GM10248 (cell line): ENCODE results near the gene HTT.
"Not testable (repeated sequence)": the region's sequence is repeated elsewhere in the genome, so short reads cannot be mapped to it uniquely, and the experiment has no call there.

Experiments
- CTCF ChIA-PET: fragments of 300-600 bp; sonication (Branson Sonifier 250); formaldehyde crosslinking; extraction: SDS; loops from one replicate; lab custom pipeline; 2021; ENCODE audit warnings: antibody characterized with exemption; lab: Yijun Ruan, JAX
- POLR2A ChIA-PET: fragments of 350-650 bp; sonication (Branson Sonifier 250); formaldehyde crosslinking; extraction: SDS; loops from one replicate; lab custom pipeline; 2020; ENCODE audit warnings: antibody characterized with exemption; lab: Yijun Ruan, JAX
- DNase-seq: peaks from one replicate; pipeline ENCODE4 v3.0.0; 2012; ENCODE audit errors: extremely low spot score
- TF ChIP-seq, protein P1 (sequence below): IDR thresholded peaks from 2 replicates; pipeline ENCODE4 v1.5.1; 2012; ENCODE audit warnings: mild to moderate bottlenecking, low read depth; ENCODE audit errors: extremely low read depth, missing control alignments, control extremely low read depth

HTT gene

DNA sequence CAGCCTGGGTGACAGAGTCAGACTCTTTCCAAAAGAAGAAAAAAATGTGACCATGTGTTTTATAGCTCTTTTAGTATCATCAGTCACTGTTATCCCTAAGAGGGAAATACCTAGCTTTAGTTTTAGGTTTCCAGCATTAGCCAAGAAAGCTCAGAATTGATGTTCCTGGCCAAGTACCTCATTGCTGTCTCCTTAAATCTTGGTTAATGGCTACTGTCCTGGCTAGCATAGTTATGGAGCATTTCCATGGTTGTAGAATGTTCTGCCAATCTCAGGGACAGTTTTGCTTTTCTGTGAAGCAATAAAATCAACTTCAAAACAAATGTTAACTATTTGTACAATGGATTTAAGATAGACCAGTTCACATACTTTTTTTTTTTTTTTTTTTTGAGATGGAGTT lies 74.4 kb downstream of the HTT start:
- TF ChIP-seq, protein P1, sequence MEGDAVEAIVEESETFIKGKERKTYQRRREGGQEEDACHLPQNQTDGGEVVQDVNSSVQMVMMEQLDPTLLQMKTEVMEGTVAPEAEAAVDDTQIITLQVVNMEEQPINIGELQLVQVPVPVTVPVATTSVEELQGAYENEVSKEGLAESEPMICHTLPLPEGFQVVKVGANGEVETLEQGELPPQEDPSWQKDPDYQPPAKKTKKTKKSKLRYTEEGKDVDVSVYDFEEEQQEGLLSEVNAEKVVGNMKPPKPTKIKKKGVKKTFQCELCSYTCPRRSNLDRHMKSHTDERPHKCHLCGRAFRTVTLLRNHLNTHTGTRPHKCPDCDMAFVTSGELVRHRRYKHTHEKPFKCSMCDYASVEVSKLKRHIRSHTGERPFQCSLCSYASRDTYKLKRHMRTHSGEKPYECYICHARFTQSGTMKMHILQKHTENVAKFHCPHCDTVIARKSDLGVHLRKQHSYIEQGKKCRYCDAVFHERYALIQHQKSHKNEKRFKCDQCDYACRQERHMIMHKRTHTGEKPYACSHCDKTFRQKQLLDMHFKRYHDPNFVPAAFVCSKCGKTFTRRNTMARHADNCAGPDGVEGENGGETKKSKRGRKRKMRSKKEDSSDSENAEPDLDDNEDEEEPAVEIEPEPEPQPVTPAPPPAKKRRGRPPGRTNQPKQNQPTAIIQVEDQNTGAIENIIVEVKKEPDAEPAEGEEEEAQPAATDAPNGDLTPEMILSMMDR, result no peak
- ChIA-PET CTCF (interaction anchor here (0.6 to 1.4 kb wide), 6 partner anchors 8 to 332 kb away, joined by 3 to 5 read pairs (median 4); no protein-coding TSS in a partner anchor), POLR2A (no interaction called here)
- no peak for DNase-seq

DNA sequence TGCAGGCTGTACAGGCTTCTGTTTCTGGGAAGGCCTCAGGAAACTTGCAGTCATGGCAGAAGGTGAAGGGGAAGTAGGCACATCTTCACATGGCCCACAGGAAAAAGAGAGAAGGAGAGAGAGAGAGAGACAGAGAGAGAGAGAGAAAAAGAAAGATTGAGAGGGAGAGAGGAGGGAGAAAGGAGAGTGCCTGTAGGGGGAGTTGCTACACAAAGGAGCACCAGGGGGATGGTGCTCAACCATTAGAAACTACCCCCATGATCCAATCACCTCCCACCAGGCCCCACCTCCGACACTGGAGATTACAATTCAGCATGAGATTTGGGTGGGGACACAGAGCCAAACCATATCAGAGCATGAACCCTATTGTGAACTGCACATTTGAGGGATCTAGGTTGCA lies 76.8 kb downstream of the HTT start:
- DNase-seq, POLR2A ChIA-PET: not testable (repeated sequence)
- CTCF ChIA-PET, result interaction anchor here (0.9 kb wide), 1 partner anchor 9 kb away, joined by 3 read pairs; no protein-coding TSS in a partner anchor

GRCh38 chr4:3157366-3157765 lies 82.9 kb downstream of the HTT start:
- no peak for DNase-seq
- TF ChIP-seq, protein P1, result no peak
- ChIA-PET POLR2A (no interaction called here), CTCF (interaction anchor here (0.8 to 1.0 kb wide), 3 partner anchors 9 to 36 kb away, joined by 3 to 4 read pairs (median 3); no protein-coding TSS in a partner anchor)

GRCh38 chr4:3158841-3159240 lies 84.4 kb downstream of the HTT start:
- POLR2A ChIA-PET, result no interaction called here

GRCh38 chr4:3160438-3160837 lies 86.0 kb downstream of the HTT start:
- ChIA-PET POLR2A (no interaction called here), CTCF (interaction anchor here (1.0 kb wide), 1 partner anchor 9 kb away, joined by 3 read pairs; no protein-coding TSS in a partner anchor)
- no peak for DNase-seq
- TF ChIP-seq, protein P1, result no peak

More at GRCh38 chr4:3158841-3159240, 84.4 kb downstream of the HTT start:
- TF ChIP-seq, protein P1, result no peak
- no peak for DNase-seq
- CTCF ChIA-PET, result interaction anchor here (1.0 to 1.1 kb wide), 2 partner anchors 11 to 322 kb away, joined by 3 read pairs; no protein-coding TSS in a partner anchor

DNA sequence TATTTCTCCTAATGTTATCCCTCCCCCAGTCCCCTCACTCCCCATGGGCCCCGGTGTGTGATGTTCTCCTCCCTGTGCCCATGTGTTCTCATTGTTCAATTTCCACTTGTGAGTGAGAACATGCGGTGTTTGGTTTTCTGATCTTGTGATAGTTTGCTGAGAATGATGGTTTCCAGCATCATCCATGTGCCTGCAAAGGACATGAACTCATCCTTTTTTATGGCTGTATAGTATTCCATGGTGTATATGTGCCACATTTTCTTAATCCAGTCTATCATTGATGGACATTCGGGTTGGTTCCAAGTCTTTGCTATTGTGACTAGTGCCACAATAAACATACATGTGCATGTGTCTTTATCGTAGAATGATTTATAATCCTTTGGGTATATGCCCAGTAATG lies 86.6 kb downstream of the HTT start:
- CTCF ChIA-PET, POLR2A ChIA-PET, DNase-seq: not testable (repeated sequence)

GRCh38 chr4:3166434-3166833 lies 92.0 kb downstream of the HTT start:
- CTCF ChIA-PET, POLR2A ChIA-PET, DNase-seq: not testable (repeated sequence)

DNA sequence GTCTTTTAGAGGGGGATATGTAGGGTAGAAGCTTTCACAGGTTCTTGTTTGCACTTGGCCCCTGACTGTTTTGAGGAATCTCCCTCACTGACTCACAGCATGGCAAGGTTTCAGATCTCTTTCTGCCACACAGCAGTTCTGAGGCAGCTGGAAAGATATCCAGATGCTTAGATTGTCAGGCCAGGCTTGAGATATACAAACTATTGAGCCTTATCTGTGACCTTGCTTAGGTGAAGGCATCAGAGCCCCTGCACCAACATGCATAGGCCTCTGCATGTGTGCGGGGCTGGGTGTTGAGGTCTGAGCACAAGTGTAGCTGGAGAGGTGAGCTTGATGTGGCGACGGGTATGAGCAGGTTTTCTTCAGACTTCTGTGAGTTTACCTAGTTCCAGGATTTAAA lies 93.5 kb downstream of the HTT start:
- POLR2A ChIA-PET, result no interaction called here
- TF ChIP-seq, protein P1, result no peak
- no peak for DNase-seq
- CTCF ChIA-PET, result interaction anchor here (0.7 to 1.5 kb wide), 2 partner anchors 15 to 17 kb away, joined by 3 to 4 read pairs; no protein-coding TSS in a partner anchor
